A549 (cell line): ENCODE measurements around the gene PPP1R18. TPM values are rescaled to one million over a fixed set of nuclear protein-coding genes. Genes with fewer than 3 reads are reported as not detected.

Source experiments
- ATAC-seq, 2 experiments: fragments of 200-7000 bp in 1 of 2; fragments of >200 bp in 1 of 2; cut with Nextera tagmentation in 1 of 2; cut with Tn5 transposase in 1 of 2; 3 replicates each; pipeline versions ENCODE4 v1.8.0 to v1.9.1; 2018 to 2020; ENCODE audit warnings: mild to moderate bottlenecking in 1 of 2, moderate library complexity in 1 of 2
- CTCF ChIA-PET: fragments of 300-600 bp; sonication (Branson Sonifier 250); formaldehyde crosslinking; extraction: SDS; loops from one replicate; lab custom pipeline; 2021; ENCODE audit warnings: antibody characterized with exemption, inconsistent platforms; lab: Yijun Ruan, JAX
- POLR2A ChIA-PET: fragments of 350-600 bp; formaldehyde crosslinking; extraction: SDS; loops from one replicate; lab custom pipeline; 2021; ENCODE audit warnings: antibody characterized with exemption, inconsistent platforms; lab: Yijun Ruan, JAX
- DNase-seq, 2 experiments: peaks; one replicate each; pipeline versions ENCODE4 v3.0.0 to v3.0.0-alpha.2; 2011 to 2016; ENCODE audit warnings: low read depth in 1 of 2, low spot score in 1 of 2
- FAIRE-seq: peaks from 2 replicates; lab custom pipeline; 2011; peaks lifted over from hg19 to GRCh38; lab: Jason Lieb, UNC
- H3K27ac ChIP-seq, 2 experiments: fragments of >200 bp; sonication (Bioruptor Twin); formaldehyde crosslinking; 3 replicates each; pipeline ENCODE4 v1.5.1; 2016 to 2017
- H3K4me1 ChIP-seq: fragments of >200 bp; sonication (Bioruptor Twin); formaldehyde crosslinking; 3 replicates; pipeline ENCODE4 v1.6.1; 2016
- H3K4me2 ChIP-seq: fragments of >200 bp; sonication (Bioruptor Twin); formaldehyde crosslinking; 3 replicates; pipeline ENCODE4 v1.6.1; 2016
- H3K4me3 ChIP-seq: fragments of >200 bp; sonication (Bioruptor Twin); formaldehyde crosslinking; 3 replicates; pipeline ENCODE4 v1.5.1; 2016
- H3K9me3 ChIP-seq: fragments of >200 bp; sonication (Bioruptor Twin); formaldehyde crosslinking; 3 replicates; pipeline ENCODE4 v1.6.1; 2016
- CHD4 ChIP-seq: fragments of 200-600 bp; sonication (generic); IDR thresholded peaks from 2 replicates; pipeline ENCODE4 v1.6.1; 2016; ENCODE audit warnings: antibody characterized with exemption, mild to moderate bottlenecking, borderline replicate concordance
- EHF ChIP-seq: fragments of 250-450 bp; sonication (Bioruptor Pico); IDR thresholded peaks from 2 replicates; pipeline ENCODE4 v1.5.0; 2020; ENCODE audit warnings: mild to moderate bottlenecking
- ESRRA ChIP-seq: fragments of 150-350 bp; IDR thresholded peaks from 2 replicates; pipeline ENCODE4 v1.6.1; 2014; ENCODE audit warnings: mild to moderate bottlenecking, low read length, borderline replicate concordance
- FOSB ChIP-seq: fragments of 250-450 bp; sonication (Bioruptor Pico); IDR thresholded peaks from 2 replicates; pipeline ENCODE4 v1.5.0; 2020; ENCODE audit warnings: mild to moderate bottlenecking, moderate library complexity
- FOSL2 ChIP-seq, 2 experiments: fragments of 450-650 bp in 1 of 2; fragments of >200 bp in 1 of 2; sonication (Bioruptor Twin) in 1 of 2; formaldehyde crosslinking; IDR thresholded peaks; 2 replicates each; pipeline versions ENCODE4 v1.5.0 to v1.6.1; 2016 to 2020; ENCODE audit warnings: mild to moderate bottlenecking in 1 of 2, moderate library complexity in 1 of 2
- FOXS1 ChIP-seq: fragments of 250-450 bp; sonication (Bioruptor Pico); IDR thresholded peaks from 2 replicates; pipeline ENCODE4 v1.5.0; 2020; ENCODE audit warnings: mild to moderate bottlenecking, moderate library complexity
- GATA3 ChIP-seq: IDR thresholded peaks from 2 replicates; pipeline ENCODE4 v1.6.1; 2012; ENCODE audit warnings: borderline replicate concordance
- HOXA7 ChIP-seq: fragments of 250-450 bp; sonication (Bioruptor Pico); IDR thresholded peaks from 2 replicates; pipeline ENCODE4 v1.5.0; 2020; ENCODE audit warnings: mild to moderate bottlenecking, moderate library complexity
- HOXB13 ChIP-seq: fragments of 250-450 bp; sonication (Bioruptor Pico); IDR thresholded peaks from 2 replicates; pipeline ENCODE4 v1.5.0; 2020; ENCODE audit warnings: low read depth, mild to moderate bottlenecking, moderate library complexity
- HOXB5 ChIP-seq: fragments of 250-450 bp; sonication (Bioruptor Pico); IDR thresholded peaks from 2 replicates; pipeline ENCODE4 v1.5.0; 2020; ENCODE audit warnings: mild to moderate bottlenecking, moderate library complexity
- MAZ ChIP-seq: fragments of 150-350 bp; IDR thresholded peaks from 2 replicates; pipeline ENCODE4 v1.6.1; 2014; ENCODE audit warnings: antibody characterized with exemption, low read depth, low read length, borderline replicate concordance
- NPAS2 ChIP-seq: fragments of 250-450 bp; sonication (Bioruptor Pico); IDR thresholded peaks from 2 replicates; pipeline ENCODE4 v1.8.0; 2022; ENCODE audit warnings: mild to moderate bottlenecking, moderate library complexity, borderline replicate concordance
- RAD21 ChIP-seq, 2 experiments: fragments of >200 bp in 1 of 2; sonication (Bioruptor Twin) in 1 of 2; formaldehyde crosslinking in 1 of 2; IDR thresholded peaks in 1 of 2; conservative IDR thresholded peaks in 1 of 2; 2 replicates in 1 of 2; 3 replicates in 1 of 2; pipeline ENCODE4 v1.6.1; 2012 to 2018; ENCODE audit warnings: inconsistent platforms in 1 of 2
- RARB ChIP-seq: fragments of 250-450 bp; sonication (Bioruptor Pico); IDR thresholded peaks from 2 replicates; pipeline ENCODE4 v1.8.0; 2021; ENCODE audit warnings: mild to moderate bottlenecking, moderate library complexity
- RCOR1 ChIP-seq: fragments of 150-350 bp; IDR thresholded peaks from 2 replicates; pipeline ENCODE4 v1.6.1; 2014; ENCODE audit warnings: antibody characterized with exemption, low read length, low read depth
- RFX5 ChIP-seq: fragments of 450-650 bp; IDR thresholded peaks from 2 replicates; pipeline ENCODE4 v1.7.1; 2014; ENCODE audit warnings: antibody characterized with exemption, mild to moderate bottlenecking, moderate library complexity
- RNF2 ChIP-seq: fragments of 200-600 bp; sonication (generic); IDR thresholded peaks from 2 replicates; pipeline ENCODE4 v1.6.1; 2016; ENCODE audit warnings: low read depth, mild to moderate bottlenecking, antibody characterized with exemption, moderate library complexity, borderline replicate concordance
- SMC3 ChIP-seq: fragments of >200 bp; sonication (Bioruptor Twin); formaldehyde crosslinking; IDR thresholded peaks from 3 replicates; pipeline ENCODE4 v1.6.1; 2018; ENCODE audit warnings: inconsistent platforms
- SREBF2 ChIP-seq: fragments of 450-650 bp; IDR thresholded peaks from 2 replicates; pipeline ENCODE4 v1.6.1; 2014; ENCODE audit warnings: mild to moderate bottlenecking, moderate library complexity
- WGBS: methylation state at CpG from one replicate; pipeline ENCODE4 v1.1.6; 2017; ENCODE audit errors: missing lambda C conversion rate; 5-methylcytosine and 5-hydroxymethylcytosine counted together
- polyA plus RNA-seq, 4 experiments: library from polyadenylated mRNA; depleted of rRNA in 3 of 4; stranded (reverse); fragments of >200 nt; fragmentation: RNase III in 1 of 4; extraction: RNeasy Plus Mini Kit Qiagen cat#74134 plus additional on column Dnase treatment in 1 of 4; gene quantifications; 2 replicates in 3 of 4; 3 replicates in 1 of 4; pipeline ENCODE4 v1.2.3, GENCODE V29; 2011 to 2017
- TF ChIP-seq, protein P1 (sequence below): IDR thresholded peaks from 2 replicates; pipeline ENCODE4 v1.6.1; 2012
- TF ChIP-seq, protein P2 (sequence below): fragments of >200 bp; sonication (Bioruptor Twin); formaldehyde crosslinking; IDR thresholded peaks from 3 replicates; pipeline ENCODE4 v1.6.1; 2016
- TF ChIP-seq, protein P3 (sequence below): fragments of >200 bp; sonication (Bioruptor Twin); formaldehyde crosslinking; IDR thresholded peaks from 2 replicates; pipeline ENCODE4 v1.6.1; 2016
- TF ChIP-seq, protein P4 (sequence below): fragments of 150-350 bp; IDR thresholded peaks from 2 replicates; pipeline ENCODE4 v1.6.1; 2014; ENCODE audit warnings: low read depth, mild to moderate bottlenecking, low read length
- TF ChIP-seq, protein P5 (sequence below): fragments of 250-450 bp; sonication (Bioruptor Pico); IDR thresholded peaks from 2 replicates; pipeline ENCODE4 v1.5.0; 2021; ENCODE audit warnings: mild to moderate bottlenecking, moderate library complexity, borderline replicate concordance

The PPP1R18 gene
- polyA plus RNA-seq, 2 of the 4 experiments (the other 2 are of a cell fraction): 17.1 to 20.6 TPM

DNA sequence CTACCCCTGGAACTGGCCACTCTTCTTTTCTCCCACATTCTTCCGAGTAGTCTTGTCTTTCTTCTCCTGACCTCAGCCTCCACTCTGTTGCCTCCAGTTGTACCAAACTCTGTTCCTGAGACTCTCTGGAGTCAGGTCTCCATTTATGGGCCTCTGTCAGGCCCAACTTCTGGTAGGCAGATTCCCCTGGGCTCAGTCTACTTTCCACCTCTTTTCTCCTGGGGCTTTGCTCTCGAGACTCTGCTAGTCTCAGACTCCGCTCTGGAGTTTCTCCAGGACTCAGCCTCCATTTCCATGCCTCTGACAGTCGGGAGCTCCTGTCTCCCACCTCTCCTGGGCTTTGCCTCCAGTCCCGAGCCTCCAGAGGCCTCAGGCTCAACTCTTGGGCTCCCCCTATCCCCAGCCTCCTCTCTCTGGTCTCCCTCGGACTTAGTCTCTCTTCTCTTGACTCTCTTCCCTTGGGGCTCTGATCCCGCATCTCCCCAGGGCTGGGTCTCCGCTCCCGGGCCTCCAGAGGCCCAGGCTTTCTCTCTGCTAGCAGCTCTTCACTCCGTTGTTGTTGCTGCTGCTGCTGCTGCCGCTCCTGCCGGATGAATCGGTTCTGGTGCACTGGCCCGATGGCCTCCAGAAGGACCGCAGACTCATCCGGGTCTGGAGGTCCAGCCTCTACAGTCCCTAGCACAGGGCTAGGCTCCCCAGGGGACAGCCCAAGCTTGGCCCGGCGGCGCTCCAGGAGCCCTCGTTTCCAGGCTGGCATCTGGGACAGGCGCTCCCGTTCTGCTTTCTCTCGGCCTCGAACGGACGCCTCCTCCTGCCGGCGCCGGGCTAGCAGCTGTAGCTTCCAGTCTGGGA is 1.1 kb downstream of the PPP1R18 start (continued):
- no peak for TF ChIP-seq RCOR1

DNA sequence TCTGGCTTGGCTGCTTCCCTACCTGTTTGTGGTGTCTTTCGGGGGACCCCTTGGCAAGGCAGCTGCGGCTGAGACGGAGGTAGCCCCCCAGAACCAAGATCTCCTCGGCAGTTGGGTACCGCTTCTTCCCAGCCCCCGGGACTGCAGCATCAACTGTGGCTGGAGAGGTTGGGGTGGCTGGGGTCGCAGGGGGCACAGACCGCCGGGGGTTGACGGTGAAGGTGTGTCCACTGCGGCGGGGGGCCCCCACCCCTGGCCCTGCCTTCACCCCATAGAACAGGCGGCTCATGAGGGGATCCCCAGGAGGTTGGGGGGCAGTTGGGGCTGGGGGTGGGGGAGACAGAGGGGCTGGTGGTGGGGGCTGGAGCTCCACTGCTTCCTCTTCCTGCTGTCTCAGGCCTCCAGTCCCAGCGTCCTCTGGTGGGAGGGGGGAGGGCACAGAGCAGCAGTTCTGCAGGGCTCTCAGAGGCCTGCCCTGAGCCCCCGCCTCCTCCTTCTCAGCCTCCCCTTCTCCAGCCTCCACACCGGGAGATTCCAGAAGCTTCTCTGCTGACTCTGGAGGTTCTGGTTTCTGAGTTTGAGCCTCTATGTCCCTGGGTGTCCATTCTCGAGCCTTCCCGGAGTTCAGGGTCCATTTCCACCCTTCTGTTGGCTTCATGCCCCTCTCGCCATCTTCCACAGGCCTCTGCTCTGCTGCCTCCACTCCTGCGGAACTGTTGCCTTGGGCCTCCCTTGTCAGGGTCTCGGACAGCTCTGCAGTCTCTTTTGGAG is 1.9 kb downstream of the PPP1R18 start:
- DNase-seq (no peak), FAIRE-seq (no peak), ATAC-seq (no peak)
- POLR2A ChIA-PET: interaction anchor here (1.2 kb wide), 1 partner anchor 33 kb away, joined by 3 read pairs; the partner anchor contains the start of gene MDC1
- peak overlapping the region; percentile 84 for H3K4me3 ChIP-seq
- peak overlapping the region; percentile 83 to 99 for H3K27ac ChIP-seq
- TF ChIP-seq, protein P1, sequence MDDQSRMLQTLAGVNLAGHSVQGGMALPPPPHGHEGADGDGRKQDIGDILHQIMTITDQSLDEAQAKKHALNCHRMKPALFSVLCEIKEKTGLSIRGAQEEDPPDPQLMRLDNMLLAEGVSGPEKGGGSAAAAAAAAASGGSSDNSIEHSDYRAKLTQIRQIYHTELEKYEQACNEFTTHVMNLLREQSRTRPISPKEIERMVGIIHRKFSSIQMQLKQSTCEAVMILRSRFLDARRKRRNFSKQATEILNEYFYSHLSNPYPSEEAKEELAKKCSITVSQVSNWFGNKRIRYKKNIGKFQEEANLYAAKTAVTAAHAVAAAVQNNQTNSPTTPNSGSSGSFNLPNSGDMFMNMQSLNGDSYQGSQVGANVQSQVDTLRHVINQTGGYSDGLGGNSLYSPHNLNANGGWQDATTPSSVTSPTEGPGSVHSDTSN: no peak
- no peak for TF ChIP-seq HOXB13 (CRISPR knock-in tag)
- TF ChIP-seq MAZ: no peak
- no peak for TF ChIP-seq HOXA7 (CRISPR knock-in tag)
- no peak for TF ChIP-seq CHD4
- TF ChIP-seq RARB (CRISPR knock-in tag): no peak
- no peak for TF ChIP-seq FOSL2 (IDR thresholded peaks at IDR 0.05)
- no peak for TF ChIP-seq FOSL2 (CRISPR knock-in tag; IDR thresholded peaks at IDR 0.05)
- no peak for TF ChIP-seq RAD21 (conservative IDR thresholded peaks at IDR 0.05 in 1 of 2, IDR thresholded peaks at IDR 0.05 in 1 of 2)
- TF ChIP-seq HOXB5 (CRISPR knock-in tag): no peak
- no peak for TF ChIP-seq GATA3
- TF ChIP-seq, protein P2, sequence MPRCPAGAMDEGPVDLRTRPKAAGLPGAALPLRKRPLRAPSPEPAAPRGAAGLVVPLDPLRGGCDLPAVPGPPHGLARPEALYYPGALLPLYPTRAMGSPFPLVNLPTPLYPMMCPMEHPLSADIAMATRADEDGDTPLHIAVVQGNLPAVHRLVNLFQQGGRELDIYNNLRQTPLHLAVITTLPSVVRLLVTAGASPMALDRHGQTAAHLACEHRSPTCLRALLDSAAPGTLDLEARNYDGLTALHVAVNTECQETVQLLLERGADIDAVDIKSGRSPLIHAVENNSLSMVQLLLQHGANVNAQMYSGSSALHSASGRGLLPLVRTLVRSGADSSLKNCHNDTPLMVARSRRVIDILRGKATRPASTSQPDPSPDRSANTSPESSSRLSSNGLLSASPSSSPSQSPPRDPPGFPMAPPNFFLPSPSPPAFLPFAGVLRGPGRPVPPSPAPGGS: no peak
- no peak for TF ChIP-seq SREBF2
- TF ChIP-seq EHF: no peak
- no peak for TF ChIP-seq NPAS2 (CRISPR knock-in tag)
- CTCF ChIA-PET: interaction anchor here (0.7 to 17.1 kb wide), 6 partner anchors 11 to 54 kb away, joined by 3 to 539 read pairs (median 3); partner anchors contain the start of genes MDC1 and TUBB
- H3K9me3 ChIP-seq: no peaks in the 10 kb centered on the region
- H3K4me2 ChIP-seq: peak overlapping the region; percentile 79
- WGBS: 46% methylated on average over 11 of the region's 21 CpGs
- peaks cover 59% of the 10 kb centered on the region for H3K4me1 ChIP-seq

DNA sequence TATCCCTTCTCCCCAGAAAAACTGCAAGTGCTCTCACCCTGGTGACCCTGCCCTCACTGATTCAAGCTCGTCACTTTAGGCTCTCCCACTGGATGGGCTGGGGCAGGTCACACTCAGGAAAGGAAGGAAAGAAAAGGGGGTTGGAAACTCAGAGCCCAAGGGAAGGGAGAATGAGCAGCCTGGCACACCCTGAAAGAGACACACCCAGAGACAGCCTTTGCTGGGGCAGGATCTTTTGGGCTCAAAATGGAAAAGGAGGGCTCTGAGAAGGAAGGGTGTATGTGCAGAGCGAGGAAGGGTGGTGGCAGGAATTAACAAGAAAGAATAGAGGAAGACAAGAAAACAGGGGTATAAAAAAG is 2.5 kb downstream of the PPP1R18 start:
- ChIA-PET CTCF (interaction anchor here (2.8 to 17.1 kb wide), 2 partner anchors 11 to 42 kb away, joined by 11 to 539 read pairs; partner anchors contain the start of genes DHX16, MDC1 and TUBB), POLR2A (interaction anchor here (1.2 to 1.6 kb wide), 2 partner anchors 33 kb away, joined by 3 to 4 read pairs; partner anchors contain the start of gene MDC1)
- no peak for TF ChIP-seq ESRRA
- no peak for TF ChIP-seq FOSL2 (IDR thresholded peaks at IDR 0.05)
- no peak for TF ChIP-seq FOSL2 (CRISPR knock-in tag; IDR thresholded peaks at IDR 0.05)
- TF ChIP-seq MAZ: no peak
- TF ChIP-seq, protein P1: no peak
- TF ChIP-seq, protein P3, sequence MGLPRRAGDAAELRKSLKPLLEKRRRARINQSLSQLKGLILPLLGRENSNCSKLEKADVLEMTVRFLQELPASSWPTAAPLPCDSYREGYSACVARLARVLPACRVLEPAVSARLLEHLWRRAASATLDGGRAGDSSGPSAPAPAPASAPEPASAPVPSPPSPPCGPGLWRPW: no peak
- TF ChIP-seq FOSB: no peak
- no peak for TF ChIP-seq SMC3
- no peak for TF ChIP-seq RNF2
- no peak for TF ChIP-seq FOXS1 (CRISPR knock-in tag)
- no peak for TF ChIP-seq RFX5
- TF ChIP-seq, protein P4, sequence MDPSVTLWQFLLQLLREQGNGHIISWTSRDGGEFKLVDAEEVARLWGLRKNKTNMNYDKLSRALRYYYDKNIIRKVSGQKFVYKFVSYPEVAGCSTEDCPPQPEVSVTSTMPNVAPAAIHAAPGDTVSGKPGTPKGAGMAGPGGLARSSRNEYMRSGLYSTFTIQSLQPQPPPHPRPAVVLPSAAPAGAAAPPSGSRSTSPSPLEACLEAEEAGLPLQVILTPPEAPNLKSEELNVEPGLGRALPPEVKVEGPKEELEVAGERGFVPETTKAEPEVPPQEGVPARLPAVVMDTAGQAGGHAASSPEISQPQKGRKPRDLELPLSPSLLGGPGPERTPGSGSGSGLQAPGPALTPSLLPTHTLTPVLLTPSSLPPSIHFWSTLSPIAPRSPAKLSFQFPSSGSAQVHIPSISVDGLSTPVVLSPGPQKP: no peak
- TF ChIP-seq, protein P5, sequence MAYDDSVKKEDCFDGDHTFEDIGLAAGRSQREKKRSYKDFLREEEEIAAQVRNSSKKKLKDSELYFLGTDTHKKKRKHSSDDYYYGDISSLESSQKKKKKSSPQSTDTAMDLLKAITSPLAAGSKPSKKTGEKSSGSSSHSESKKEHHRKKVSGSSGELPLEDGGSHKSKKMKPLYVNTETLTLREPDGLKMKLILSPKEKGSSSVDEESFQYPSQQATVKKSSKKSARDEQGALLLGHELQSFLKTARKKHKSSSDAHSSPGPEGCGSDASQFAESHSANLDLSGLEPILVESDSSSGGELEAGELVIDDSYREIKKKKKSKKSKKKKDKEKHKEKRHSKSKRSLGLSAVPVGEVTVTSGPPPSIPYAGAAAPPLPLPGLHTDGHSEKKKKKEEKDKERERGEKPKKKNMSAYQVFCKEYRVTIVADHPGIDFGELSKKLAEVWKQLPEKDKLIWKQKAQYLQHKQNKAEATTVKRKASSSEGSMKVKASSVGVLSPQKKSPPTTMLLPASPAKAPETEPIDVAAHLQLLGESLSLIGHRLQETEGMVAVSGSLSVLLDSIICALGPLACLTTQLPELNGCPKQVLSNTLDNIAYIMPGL: no peak
- TF ChIP-seq, all 56 proteins: peak for 0
- no peak for FAIRE-seq
- ATAC-seq: no peak
- H3K9me3 ChIP-seq: no peaks in the 10 kb centered on the region
- peak overlapping the region; percentile 79 for H3K4me2 ChIP-seq
- peak overlapping the region; percentile 83 to 99 for H3K27ac ChIP-seq
- WGBS: 56% methylated on average over 1 of the region's 2 CpGs
- no peak for DNase-seq
- H3K4me3 ChIP-seq: peak overlapping the region; percentile 84
- peaks cover 62% of the 10 kb centered on the region for H3K4me1 ChIP-seq
